OCI-LY3 (cell line): ENCODE measurements around the gene TXN2.

Source experiments
- H2AFZ ChIP-seq: fragments of 200-600, 300-600 bp; shearing (Covaris generic); 2 replicates; pipeline ENCODE4 v1.6.0; 2014; ENCODE audit warnings: antibody characterized with exemption, low read depth, low read length
- H3K27ac ChIP-seq: fragments of 200-600, 300-600 bp; sonication (generic); 2 replicates; pipeline ENCODE4 v1.5.1; 2014; ENCODE audit warnings: mild to moderate bottlenecking, low read length, moderate library complexity, mixed read lengths
- H3K27me3 ChIP-seq: fragments of 200-600, 300-600 bp; sonication (generic); 2 replicates; pipeline ENCODE4 v1.6.1; 2014; ENCODE audit warnings: low read depth, low read length, mixed read lengths
- H3K36me3 ChIP-seq: fragments of 200-600, 300-600 bp; sonication (generic); replicated peaks from 2 replicates; pipeline ENCODE3; 2014; ENCODE audit warnings: low read depth, low read length, mixed read lengths
- H3K4me1 ChIP-seq: fragments of 300-600, 200-600 bp; sonication (generic); 2 replicates; pipeline ENCODE4 v1.6.1; 2014; ENCODE audit warnings: low read length, mixed read lengths
- H3K4me2 ChIP-seq: fragments of 200-600, 300-600 bp; sonication (generic); 2 replicates; pipeline ENCODE4 v1.6.1; 2014; ENCODE audit warnings: low read length, mixed read lengths
- H3K4me3 ChIP-seq: fragments of 300-600, 200-600 bp; sonication (generic); 2 replicates; pipeline ENCODE4 v1.5.1; 2014; ENCODE audit warnings: antibody characterized with exemption, mild to moderate bottlenecking, low read length, moderate library complexity
- H3K79me2 ChIP-seq: fragments of 300-600, 200-600 bp; shearing (Covaris generic); 2 replicates; pipeline ENCODE4 v1.6.1; 2014; ENCODE audit warnings: mild to moderate bottlenecking, low read length, mixed read lengths
- H3K9ac ChIP-seq: fragments of 300-600, 200-600 bp; shearing (Covaris generic); 2 replicates; pipeline ENCODE4 v1.6.0; 2014; ENCODE audit warnings: mild to moderate bottlenecking, low read length, moderate library complexity
- H3K9me3 ChIP-seq: fragments of 200-600, 300-600 bp; shearing (Covaris generic); 2 replicates; pipeline ENCODE4 v1.6.1; 2014; ENCODE audit warnings: low read length, mixed read lengths; ENCODE audit not compliant: insufficient read depth
- H4K20me1 ChIP-seq: fragments of 200-600, 300-600 bp; sonication (generic); 2 replicates; pipeline ENCODE4 v1.6.1; 2016; ENCODE audit warnings: low read length, mixed read lengths; ENCODE audit not compliant: insufficient read depth
- EZH2phosphoT487 ChIP-seq: fragments of 200-600 bp; shearing (Covaris generic); IDR thresholded peaks from 2 replicates; pipeline ENCODE4 v1.6.1; 2018; ENCODE audit warnings: antibody characterized with exemption, mixed run types, low read depth
- TF ChIP-seq, protein P1 (sequence below): fragments of 200-600, 300-600 bp; sonication (generic); IDR thresholded peaks from 2 replicates; pipeline ENCODE4 v1.5.1; 2014; ENCODE audit warnings: antibody characterized with exemption, low read length, low read depth

TXN2 gene

DNA sequence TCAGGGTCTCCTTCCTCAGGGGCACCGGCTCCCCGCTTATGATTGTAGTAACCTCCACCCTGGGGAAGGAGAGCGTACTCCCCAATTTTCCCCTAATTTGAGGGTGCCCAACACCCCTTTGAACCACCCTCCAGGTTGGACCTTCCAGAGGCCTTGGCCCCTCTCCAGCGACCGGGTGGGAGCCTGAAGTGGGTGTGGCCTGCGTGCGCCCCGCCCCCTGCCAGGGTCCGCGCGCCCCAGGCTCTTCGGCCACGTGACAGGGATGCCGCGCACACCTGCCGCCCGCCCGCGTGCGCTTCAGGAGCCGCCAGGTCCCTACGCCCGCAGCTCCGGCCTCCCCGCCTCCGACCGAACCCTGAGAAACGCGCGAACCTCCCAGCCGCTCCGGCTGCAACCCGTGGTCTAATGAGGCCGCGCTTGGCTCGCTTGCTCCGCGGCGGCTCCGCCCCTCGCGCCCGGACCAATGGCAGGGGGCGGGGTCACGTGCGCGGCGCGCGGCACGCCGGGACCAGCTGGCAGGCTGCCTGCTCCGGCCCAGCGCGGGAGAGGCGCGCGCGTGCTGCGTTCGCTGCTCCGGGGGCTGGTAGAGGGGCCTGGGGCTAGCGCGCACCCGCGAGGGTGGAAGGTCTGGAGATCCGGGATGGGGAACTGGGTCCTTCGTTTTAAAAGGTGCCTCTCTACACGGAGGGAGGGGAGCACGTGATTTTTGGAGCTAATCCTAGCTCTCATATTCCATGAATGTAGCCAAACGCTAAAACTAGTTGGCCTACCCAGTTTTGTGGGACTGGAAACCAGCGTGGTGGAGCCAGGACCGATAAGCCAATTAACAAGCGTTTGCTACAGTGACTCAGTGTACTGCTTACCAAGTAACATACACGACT is 25.4 kb upstream of the TXN2 start, which contains the start of gene FOXRED2:
FOXRED2 (minus strand) TSS at position 404 of the 881 bp plus-strand sequence. CDS start 618 bp downstream, outside the sequence.
- H3K4me3 ChIP-seq = peak within 1 kb of the TSS; percentile 81

DNA sequence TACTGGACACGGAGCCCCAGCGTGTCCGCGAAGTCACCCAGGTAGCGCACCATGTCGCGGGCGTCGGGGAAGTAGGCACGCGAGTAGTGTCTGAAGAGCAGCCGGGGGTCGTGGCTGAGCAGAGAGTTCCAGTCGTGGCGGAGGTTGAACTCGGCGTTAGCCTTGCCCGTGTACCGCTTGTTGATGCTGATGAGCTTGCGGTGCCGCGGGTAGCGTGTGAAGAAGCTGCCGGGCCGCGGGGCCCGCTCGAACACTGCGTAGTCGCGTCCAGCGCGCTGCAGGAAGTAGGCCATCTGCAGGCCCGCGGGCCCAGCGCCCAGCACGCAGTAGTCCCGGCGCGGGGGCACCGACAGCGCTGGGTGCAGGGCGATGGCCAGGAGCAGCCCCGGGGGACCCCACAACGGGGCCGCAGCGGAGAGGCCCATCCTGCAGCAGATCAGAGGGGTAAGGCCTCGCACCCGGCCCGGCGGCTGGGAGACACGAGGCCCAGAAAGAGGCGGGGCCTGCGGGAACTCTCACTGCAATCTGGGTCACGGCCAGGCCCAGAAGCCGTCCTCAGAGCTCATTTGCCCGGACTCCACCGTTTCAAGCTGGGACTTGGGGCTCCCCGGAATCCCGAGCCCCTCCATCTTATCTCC is 24.7 kb upstream of the TXN2 start:
- Histone ChIP-seq H3K4me1 (peaks cover 10% of the 10 kb centered on the region; the same call in 1 of the 2 replicates), H4K20me1 (no peaks in the 10 kb centered on the region), H3K36me3 (peaks cover 13% of the 10 kb centered on the region), H2AFZ (0 out of 2 replicates have a peak overlapping the region, but pooled peaks have one; percentile 53), H3K27me3 (no peaks in the 10 kb centered on the region), H3K9me3 (no peaks in the 10 kb centered on the region), H3K27ac (peak overlapping the region; percentile 48), H3K79me2 (peaks cover 14% of the 10 kb centered on the region), H3K9ac (peak overlapping the region; percentile 55), H3K4me3 (peak overlapping the region; percentile 81), H3K4me2 (peak overlapping the region; percentile 69)
- TF ChIP-seq EZH2phosphoT487 = no peak
- TF ChIP-seq, protein P1, sequence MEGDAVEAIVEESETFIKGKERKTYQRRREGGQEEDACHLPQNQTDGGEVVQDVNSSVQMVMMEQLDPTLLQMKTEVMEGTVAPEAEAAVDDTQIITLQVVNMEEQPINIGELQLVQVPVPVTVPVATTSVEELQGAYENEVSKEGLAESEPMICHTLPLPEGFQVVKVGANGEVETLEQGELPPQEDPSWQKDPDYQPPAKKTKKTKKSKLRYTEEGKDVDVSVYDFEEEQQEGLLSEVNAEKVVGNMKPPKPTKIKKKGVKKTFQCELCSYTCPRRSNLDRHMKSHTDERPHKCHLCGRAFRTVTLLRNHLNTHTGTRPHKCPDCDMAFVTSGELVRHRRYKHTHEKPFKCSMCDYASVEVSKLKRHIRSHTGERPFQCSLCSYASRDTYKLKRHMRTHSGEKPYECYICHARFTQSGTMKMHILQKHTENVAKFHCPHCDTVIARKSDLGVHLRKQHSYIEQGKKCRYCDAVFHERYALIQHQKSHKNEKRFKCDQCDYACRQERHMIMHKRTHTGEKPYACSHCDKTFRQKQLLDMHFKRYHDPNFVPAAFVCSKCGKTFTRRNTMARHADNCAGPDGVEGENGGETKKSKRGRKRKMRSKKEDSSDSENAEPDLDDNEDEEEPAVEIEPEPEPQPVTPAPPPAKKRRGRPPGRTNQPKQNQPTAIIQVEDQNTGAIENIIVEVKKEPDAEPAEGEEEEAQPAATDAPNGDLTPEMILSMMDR = no peak

More for the DNA sequence above, 25.4 kb upstream of the TXN2 start, which contains the start of gene FOXRED2:
- H3K79me2 ChIP-seq = peaks cover 14% of the 10 kb centered on the region
- H4K20me1 ChIP-seq = 0 out of 2 replicates have a peak, but pooled peaks cover 4% of the 10 kb centered on the region
- peaks cover 19% of the 10 kb centered on the region for H3K36me3 ChIP-seq
- no peak for TF ChIP-seq EZH2phosphoT487
- TF ChIP-seq, protein P1 = no peak
- peak within 1 kb of the TSS; percentile 55 for H3K9ac ChIP-seq
- peak within 1 kb of the TSS; percentile 69 for H3K4me2 ChIP-seq
- peak within 1 kb of the TSS; percentile 48 for H3K27ac ChIP-seq
- H3K9me3 ChIP-seq = no peaks in the 10 kb centered on the region
- H3K27me3 ChIP-seq = no peaks in the 10 kb centered on the region
- peaks cover 10% of the 10 kb centered on the region; the same call in 1 of the 2 replicates for H3K4me1 ChIP-seq
- 0 out of 2 replicates have a peak within 1 kb of the TSS, but pooled peaks have one; percentile 53 for H2AFZ ChIP-seq

DNA sequence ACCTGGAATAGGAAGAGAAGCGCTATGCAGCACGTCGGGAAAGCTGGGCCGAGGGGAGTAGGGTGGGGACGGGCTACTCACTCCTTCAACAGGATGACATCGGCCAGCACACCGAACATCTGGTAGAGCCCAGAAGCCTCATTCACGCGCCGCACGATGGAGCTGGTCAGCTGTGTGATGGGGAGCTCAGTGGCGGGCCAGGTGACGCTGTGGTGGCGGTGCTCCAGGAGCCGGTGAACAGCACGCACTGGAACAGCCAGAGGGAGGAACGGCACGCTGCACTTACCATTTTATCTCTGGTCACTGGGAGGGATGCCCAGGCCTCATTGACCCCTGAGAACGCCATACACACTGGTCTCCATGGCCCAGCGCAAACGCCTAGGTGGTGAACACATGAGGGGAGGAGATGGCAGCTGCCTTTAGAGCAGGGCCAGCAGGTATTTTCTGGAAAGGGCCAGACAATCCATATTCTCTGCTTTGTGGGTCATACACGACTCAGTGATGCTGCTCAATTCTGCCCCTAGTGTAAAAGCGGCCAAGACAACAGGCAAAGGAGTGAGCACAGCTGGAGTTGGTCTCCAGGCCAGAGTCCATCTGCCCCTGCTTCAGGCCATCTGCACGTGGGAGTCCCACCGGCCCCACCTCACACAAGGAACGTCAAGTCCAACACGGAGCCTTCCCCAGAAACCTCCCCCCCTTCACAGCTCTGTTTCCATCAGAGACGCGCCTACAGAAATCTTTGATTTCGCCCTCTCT is 16.6 kb upstream of the TXN2 start:
- no peak for TF ChIP-seq EZH2phosphoT487
- TF ChIP-seq, protein P1 = 0 out of 2 replicates have a peak, but pooled peaks have one; percentile 6

More for the DNA sequence above, 16.6 kb upstream of the TXN2 start:
- H4K20me1 ChIP-seq = no peaks in the 10 kb centered on the region
- H3K79me2 ChIP-seq = no peaks in the 10 kb centered on the region
- no peak overlapping the region for H2AFZ ChIP-seq
- peaks cover 14% of the 10 kb centered on the region for H3K4me1 ChIP-seq
- peaks cover 3% of the 10 kb centered on the region for H3K36me3 ChIP-seq
- H3K27me3 ChIP-seq = no peaks in the 10 kb centered on the region
- no peak overlapping the region for H3K4me2 ChIP-seq
- no peak overlapping the region for H3K27ac ChIP-seq
- H3K4me3 ChIP-seq = no peak overlapping the region
- no peak overlapping the region for H3K9ac ChIP-seq
- H3K9me3 ChIP-seq = no peaks in the 10 kb centered on the region
